Mesodermal cell (in vitro differentiated cells): ENCODE measurements around the gene ERRFI1.
"Not testable (repeated sequence)": the region's sequence is repeated elsewhere in the genome, so short reads cannot be mapped to it uniquely, and the experiment has no call there.

Experiments
- H3K27ac ChIP-seq: 2 replicates; pipeline ENCODE4 v1.7.0; 2013; ENCODE audit warnings: mild to moderate bottlenecking, low read depth, low read length, moderate library complexity; ENCODE audit not compliant: severe bottlenecking
- H3K36me3 ChIP-seq: 2 replicates; pipeline ENCODE4 v1.7.1; 2013; ENCODE audit warnings: mild to moderate bottlenecking, low read length, moderate library complexity; ENCODE audit not compliant: control insufficient read depth, insufficient read depth
- H3K4me1 ChIP-seq: one replicate; pipeline ENCODE4 v1.7.1; 2013; ENCODE audit warnings: mild to moderate bottlenecking, low read length; ENCODE audit not compliant: insufficient read depth, control insufficient read depth, poor library complexity, severe bottlenecking
- H3K4me3 ChIP-seq: 2 replicates; pipeline ENCODE4 v1.7.0; 2013; ENCODE audit warnings: low read length, control low read depth, mild to moderate bottlenecking; ENCODE audit not compliant: insufficient read depth, poor library complexity, severe bottlenecking; ENCODE audit errors: extremely low read depth
- H3K9me3 ChIP-seq: 2 replicates; pipeline ENCODE4 v1.7.1; 2013; ENCODE audit warnings: mild to moderate bottlenecking, low read length, moderate library complexity; ENCODE audit not compliant: control insufficient read depth
- WGBS, 2 experiments: methylation state at CpG; one replicate each; pipeline ENCODE4 v1.1.5; 2013; ENCODE audit warnings: missing lambda C conversion rate in 2 of 2; ENCODE audit not compliant: insufficient coverage in 2 of 2; 5-methylcytosine and 5-hydroxymethylcytosine counted together

The ERRFI1 gene

DNA sequence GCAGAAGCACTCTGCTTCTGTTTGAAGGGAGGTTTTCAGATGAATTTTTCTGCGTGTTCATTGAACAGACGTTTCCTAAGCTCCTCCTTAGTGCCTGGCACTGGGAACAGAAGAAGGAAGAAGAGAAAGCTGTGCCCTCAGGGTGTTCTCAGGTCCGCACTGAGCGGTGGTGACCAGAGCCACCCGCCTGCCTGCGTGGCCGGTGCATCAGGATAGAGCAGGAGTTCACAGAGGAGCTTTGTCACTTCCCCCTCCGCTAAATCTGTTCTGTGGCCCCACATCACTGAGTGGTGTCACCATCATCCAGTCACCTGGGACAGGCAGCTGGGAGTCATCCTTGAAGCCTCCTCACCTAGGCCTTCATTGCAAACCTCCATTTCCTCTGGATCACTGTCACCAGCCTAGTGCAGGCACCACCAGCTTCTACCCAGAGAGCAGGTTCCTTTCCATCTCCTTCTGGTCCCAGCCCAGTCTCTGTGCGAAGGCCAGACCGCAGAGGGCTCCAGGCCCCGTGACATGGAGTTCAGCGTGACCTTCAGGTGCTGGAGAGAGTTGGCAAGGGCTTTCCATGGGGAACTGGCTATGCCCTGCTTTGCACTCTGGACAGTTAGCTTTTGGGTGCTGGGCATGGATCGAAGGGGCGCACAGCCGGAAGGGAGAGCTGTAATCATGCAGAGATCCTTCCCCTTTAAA is 42.9 kb downstream of the ERRFI1 start:
- H3K4me1 ChIP-seq: peaks cover 5% of the 10 kb centered on the region
- 97 to 98% methylated on average over 13 to 15 of the region's 15 CpGs for WGBS, 2 experiments
- H3K9me3 ChIP-seq: no peaks in the 10 kb centered on the region
- peaks cover 89% of the 10 kb centered on the region for H3K36me3 ChIP-seq
- no peak overlapping the region for H3K4me3 ChIP-seq
- H3K27ac ChIP-seq: no peak overlapping the region

GRCh38 chr1:7980984-7981383 is 45.1 kb downstream of the ERRFI1 start:
- H3K36me3 ChIP-seq: peaks cover 94% of the 10 kb centered on the region
- H3K4me1 ChIP-seq: peaks cover 5% of the 10 kb centered on the region
- WGBS, 2 experiments: 92 to 96% methylated on average over 5 of the region's 7 CpGs

GRCh38 chr1:7975212-7975865 is 50.8 kb downstream of the ERRFI1 start:
- Histone ChIP-seq H3K27ac (no peak overlapping the region), H3K36me3 (peaks cover 76% of the 10 kb centered on the region), H3K4me3 (no peak overlapping the region), H3K4me1 (peaks cover 3% of the 10 kb centered on the region), H3K9me3 (no peaks in the 10 kb centered on the region)
- WGBS, 2 experiments: 47 to 66% methylated on average over 2 to 5 of the region's 8 CpGs

More at GRCh38 chr1:7980984-7981383, 45.1 kb downstream of the ERRFI1 start:
- H3K27ac ChIP-seq: no peak overlapping the region
- H3K4me3 ChIP-seq: no peak overlapping the region
- no peaks in the 10 kb centered on the region for H3K9me3 ChIP-seq

DNA sequence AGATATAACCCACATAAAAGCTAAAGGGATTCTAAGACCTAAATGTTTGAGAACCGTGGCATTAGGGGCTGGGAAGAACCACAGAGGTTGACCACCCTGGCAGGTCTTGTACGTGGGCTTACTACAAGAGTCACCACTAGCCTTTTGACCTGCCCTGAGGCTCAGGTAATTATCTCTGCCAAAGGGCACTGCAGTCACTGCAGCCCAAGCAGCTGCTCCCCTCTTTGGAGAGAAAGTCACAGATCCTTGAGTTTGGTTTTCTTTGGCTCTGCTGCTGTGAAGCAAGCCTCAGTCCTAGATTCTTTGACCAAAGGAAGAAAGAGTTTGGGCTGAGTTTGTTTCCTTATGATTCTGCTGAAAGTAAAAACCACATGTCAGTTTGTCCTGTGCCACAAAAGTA is 53.0 kb downstream of the ERRFI1 start:
- 91% methylated on average over 2 of the region's 2 CpGs; no CpG with 5 or more reads in 1 of the 2 experiments for WGBS, 2 experiments
- Histone ChIP-seq H3K9me3 (no peaks in the 10 kb centered on the region), H3K4me3 (no peak overlapping the region), H3K36me3 (peaks cover 78% of the 10 kb centered on the region), H3K27ac (no peak overlapping the region), H3K4me1 (peaks cover 3% of the 10 kb centered on the region)

- H3K36me3 ChIP-seq: peaks cover 80% of the 10 kb centered on the region
- no peaks in the 10 kb centered on the region for H3K9me3 ChIP-seq
- WGBS, 2 experiments: 93 to 94% methylated on average over 4 of the region's 5 CpGs
- peaks cover 3% of the 10 kb centered on the region for H3K4me1 ChIP-seq
- no peak overlapping the region for H3K27ac ChIP-seq
- no peak overlapping the region for H3K4me3 ChIP-seq
Observed at GRCh38 chr1:7972285-7972684, 53.8 kb downstream of the ERRFI1 start.

GRCh38 chr1:7971024-7971423 is 55.1 kb downstream of the ERRFI1 start:
- no peaks in the 10 kb centered on the region for H3K9me3 ChIP-seq
- H3K27ac ChIP-seq: no peak overlapping the region
- H3K36me3 ChIP-seq: peaks cover 80% of the 10 kb centered on the region
- no peak overlapping the region for H3K4me3 ChIP-seq
- WGBS, 2 experiments: 97 to 100% methylated on average over 6 of the region's 6 CpGs
- peaks cover 3% of the 10 kb centered on the region for H3K4me1 ChIP-seq

DNA sequence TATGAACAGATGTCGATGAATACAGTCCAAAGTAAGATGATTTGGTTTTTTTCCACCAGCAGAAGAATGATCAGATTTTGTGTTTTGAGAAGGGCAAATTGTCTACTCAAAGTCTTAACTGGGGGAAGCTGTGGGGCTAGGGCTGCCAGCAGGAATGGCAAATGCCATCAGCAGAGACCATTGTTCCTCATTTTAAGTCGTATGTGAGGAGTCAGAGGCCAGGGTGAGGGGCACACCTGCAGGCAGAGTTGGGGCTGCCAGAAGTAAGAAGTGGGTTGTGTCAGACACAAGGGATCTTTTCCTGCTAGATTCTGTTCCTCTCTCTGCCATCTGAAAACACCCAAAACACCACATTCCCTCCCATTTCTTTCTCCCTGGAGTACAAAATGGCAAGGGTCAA is 55.9 kb downstream of the ERRFI1 start:
- Histone ChIP-seq H3K27ac (no peak overlapping the region), H3K4me1 (no peaks in the 10 kb centered on the region), H3K36me3 (peaks cover 81% of the 10 kb centered on the region), H3K9me3 (no peaks in the 10 kb centered on the region), H3K4me3 (no peak overlapping the region)
- 93 to 100% methylated on average over 1 to 2 of the region's 2 CpGs for WGBS, 2 experiments

- peaks cover 99% of the 10 kb centered on the region for H3K36me3 ChIP-seq
- no peak overlapping the region for H3K27ac ChIP-seq
- H3K4me1 ChIP-seq: peaks cover 3% of the 10 kb centered on the region
- 100% methylated on average over 2 of the region's 4 CpGs; no CpG with 5 or more reads in 1 of the 2 experiments for WGBS, 2 experiments
- no peaks in the 10 kb centered on the region for H3K9me3 ChIP-seq
- H3K4me3 ChIP-seq: no peak overlapping the region
Observed at GRCh38 chr1:7967651-7968050, 58.5 kb downstream of the ERRFI1 start.

GRCh38 chr1:7967196-7967595 is 58.9 kb downstream of the ERRFI1 start:
- Histone ChIP-seq H3K4me3 (no peak overlapping the region), H3K9me3 (no peaks in the 10 kb centered on the region), H3K27ac (no peak overlapping the region), H3K36me3 (peaks cover 95% of the 10 kb centered on the region), H3K4me1 (peaks cover 4% of the 10 kb centered on the region)
- 80% methylated on average over 1 of the region's 1 CpG; no CpG with 5 or more reads in 1 of the 2 experiments for WGBS, 2 experiments

DNA sequence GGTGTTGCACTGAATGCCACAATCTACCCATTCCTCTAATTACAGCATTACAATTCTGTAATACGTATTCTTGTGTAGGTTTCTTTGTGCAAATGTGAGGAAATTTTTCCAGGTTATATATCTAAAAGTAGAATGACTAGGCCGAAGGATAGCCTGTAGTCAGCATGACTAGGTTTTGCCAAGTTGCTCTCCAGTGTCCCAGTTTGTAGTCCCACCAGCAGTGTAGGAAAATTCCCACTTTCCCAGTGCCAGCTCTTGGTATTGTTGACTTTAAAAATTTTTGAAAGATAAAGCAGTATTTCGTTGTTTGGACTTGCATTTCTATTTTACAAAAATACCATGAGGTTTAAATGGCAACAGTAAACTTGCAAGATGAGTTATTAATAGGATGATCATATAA is 61.6 kb downstream of the ERRFI1 start:
- Histone ChIP-seq H3K9me3 (no peaks in the 10 kb centered on the region), H3K4me1 (peaks cover 4% of the 10 kb centered on the region), H3K36me3 (peaks cover 69% of the 10 kb centered on the region), H3K4me3 (no peak overlapping the region), H3K27ac (no peak overlapping the region)
- WGBS, 2 experiments: 100% methylated on average over 1 of the region's 3 CpGs

GRCh38 chr1:7963841-7964240 is 62.3 kb downstream of the ERRFI1 start:
- 87 to 100% methylated on average over 2 of the region's 7 CpGs for WGBS, 2 experiments
- not testable (repeated sequence) for H3K4me3 ChIP-seq, H3K27ac ChIP-seq, H3K9me3 ChIP-seq, H3K4me1 ChIP-seq
- peaks cover 62% of the 10 kb centered on the region for H3K36me3 ChIP-seq
